Mesenchymal stem cell (in vitro differentiated cells and primary cell): ENCODE results near the gene MYL4.

Source experiments
- DNase-seq: peaks from one replicate; pipeline ENCODE4 v3.0.0-alpha.2; 2013
- H2AFZ ChIP-seq: one replicate; pipeline ENCODE4 v1.6.1; 2013; ENCODE audit warnings: low read depth, mild to moderate bottlenecking, control low read depth, inconsistent platforms, low read length, moderate library complexity
- H2AK5ac ChIP-seq: 2 replicates; pipeline ENCODE4 v1.6.1; 2013; ENCODE audit warnings: low read length, moderate library complexity, mild to moderate bottlenecking, inconsistent platforms; ENCODE audit not compliant: severe bottlenecking
- H2BK120ac ChIP-seq: one replicate; pipeline ENCODE4 v1.6.1; 2013; ENCODE audit warnings: low read depth, mild to moderate bottlenecking, inconsistent platforms, low read length, moderate library complexity
- H2BK12ac ChIP-seq, 2 experiments: one replicate each; pipeline ENCODE4 v1.6.1; 2013; ENCODE audit warnings: inconsistent platforms in 2 of 2, low read length in 2 of 2, mild to moderate bottlenecking in 2 of 2, moderate library complexity in 2 of 2, control low read depth in 1 of 2
- H2BK15ac ChIP-seq: one replicate; pipeline ENCODE4 v1.6.1; 2013; ENCODE audit warnings: mild to moderate bottlenecking, low read depth, inconsistent platforms; ENCODE audit not compliant: poor library complexity, severe bottlenecking
- H2BK5ac ChIP-seq: 2 replicates; pipeline ENCODE4 v1.6.1; 2013; ENCODE audit warnings: low read depth, mild to moderate bottlenecking, low read length, control low read depth, inconsistent platforms; ENCODE audit not compliant: poor library complexity, severe bottlenecking
- H3K14ac ChIP-seq, 2 experiments: one replicate each; pipeline ENCODE4 v1.6.1; 2013; ENCODE audit warnings: inconsistent platforms in 2 of 2, low read length in 2 of 2, control low read depth in 1 of 2, mild to moderate bottlenecking in 1 of 2, moderate library complexity in 1 of 2
- H3K18ac ChIP-seq, 2 experiments: one replicate each; pipeline ENCODE4 v1.6.1; 2013; ENCODE audit warnings: inconsistent platforms in 2 of 2, low read length in 2 of 2, control low read depth in 1 of 2, low read depth in 1 of 2, mild to moderate bottlenecking in 1 of 2
- H3K23ac ChIP-seq, 2 experiments: one replicate each; pipeline ENCODE4 v1.6.1; 2013; ENCODE audit warnings: inconsistent platforms in 2 of 2, low read length in 2 of 2, mild to moderate bottlenecking in 2 of 2, moderate library complexity in 2 of 2, control low read depth in 1 of 2
- H3K27ac ChIP-seq: 2 replicates; pipeline ENCODE4 v1.5.1; 2013; ENCODE audit warnings: mild to moderate bottlenecking, moderate library complexity, low read length, control low read depth, inconsistent platforms; ENCODE audit not compliant: poor library complexity, severe bottlenecking
- H3K27me3 ChIP-seq, 2 experiments: 2 replicates each; pipeline versions ENCODE4 v1.6.1 to v1.7.0; 2013; ENCODE audit warnings: low read length in 2 of 2, mild to moderate bottlenecking in 2 of 2, moderate library complexity in 2 of 2, control low read depth in 1 of 2, inconsistent platforms in 1 of 2; ENCODE audit not compliant: control insufficient read depth in 1 of 2, insufficient read depth in 1 of 2
- H3K36me3 ChIP-seq, 2 experiments: 2 replicates each; pipeline versions ENCODE4 v1.6.1 to v1.7.0; 2013; ENCODE audit warnings: low read length in 2 of 2, control low read depth in 1 of 2, inconsistent platforms in 1 of 2, low read depth in 1 of 2, mild to moderate bottlenecking in 1 of 2; ENCODE audit not compliant: insufficient read depth in 2 of 2, control insufficient read depth in 1 of 2
- H3K4ac ChIP-seq, 2 experiments: one replicate each; pipeline ENCODE4 v1.6.1; 2013; ENCODE audit warnings: inconsistent platforms in 2 of 2, low read length in 2 of 2, mild to moderate bottlenecking in 2 of 2, moderate library complexity in 2 of 2, control low read depth in 1 of 2, low read depth in 1 of 2
- H3K4me1 ChIP-seq: 2 replicates; pipeline ENCODE4 v1.6.1; 2013; ENCODE audit warnings: low read depth, low read length, control low read depth; ENCODE audit not compliant: control insufficient read depth, insufficient read depth
- H3K4me2 ChIP-seq: 2 replicates; pipeline ENCODE4 v1.6.1; 2013; ENCODE audit warnings: low read length, mild to moderate bottlenecking, inconsistent platforms; ENCODE audit not compliant: poor library complexity, severe bottlenecking
- H3K4me3 ChIP-seq, 2 experiments: 2 replicates each; pipeline versions ENCODE4 v1.5.1 to v1.7.0; 2013; ENCODE audit warnings: low read length in 2 of 2, mild to moderate bottlenecking in 2 of 2, control low read depth in 1 of 2, low read depth in 1 of 2; ENCODE audit not compliant: insufficient read depth in 1 of 2
- H3K79me1 ChIP-seq: replicated peaks from 2 replicates; pipeline ENCODE4 v1.6.1; 2013; ENCODE audit warnings: mild to moderate bottlenecking, control low read depth, low read length, inconsistent platforms; ENCODE audit not compliant: poor library complexity, severe bottlenecking
- H3K9ac ChIP-seq: 2 replicates; pipeline ENCODE4 v1.7.0; 2013; ENCODE audit warnings: mild to moderate bottlenecking, low read length, moderate library complexity
- H3K9me3 ChIP-seq: 2 replicates; pipeline ENCODE4 v1.7.0; 2013; ENCODE audit warnings: mild to moderate bottlenecking, low read length; ENCODE audit not compliant: control insufficient read depth
- H4K8ac ChIP-seq: one replicate; pipeline ENCODE4 v1.6.1; 2013; ENCODE audit warnings: inconsistent platforms, mild to moderate bottlenecking, low read length, moderate library complexity
- H4K91ac ChIP-seq: one replicate; pipeline ENCODE4 v1.6.1; 2013; ENCODE audit warnings: mild to moderate bottlenecking, low read length, inconsistent platforms
- WGBS: methylation state at CpG from one replicate; pipeline ENCODE4 v1.1.7; 2013; ENCODE audit warnings: mixed read lengths; 5-methylcytosine and 5-hydroxymethylcytosine counted together

MYL4 gene

GRCh38 chr17:47225911-47226688 lies 17.0 kb downstream of the MYL4 start:
- Histone ChIP-seq H3K79me1 (no peaks in the 10 kb centered on the region), H3K4me1 (peaks cover 9% of the 10 kb centered on the region), H2BK12ac (peak overlapping the region; percentile 25 to 29), H2AFZ (no peak overlapping the region), H3K23ac (no peak overlapping the region), H3K27me3 (no peaks in the 10 kb centered on the region), H4K8ac (no peak overlapping the region), H3K4me3 (peak overlapping the region in 1 of 2 experiments; percentile 28), H3K27ac (peak overlapping the region; percentile 86), H2BK15ac (no peak overlapping the region), H4K91ac (no peak overlapping the region), H2BK5ac (no peak overlapping the region), H3K9me3 (no peaks in the 10 kb centered on the region), H3K9ac (peak overlapping the region; percentile 81), H2AK5ac (peak overlapping the region; percentile 1), H2BK120ac (no peak overlapping the region), H3K36me3 (no peaks in the 10 kb centered on the region), H3K4me2 (no peak overlapping the region), H3K4ac (no peak overlapping the region), H3K18ac (peak overlapping the region in 1 of 2 experiments; percentile 4), H3K14ac (no peak overlapping the region)
- peak; percentile 67 for DNase-seq
- 97% methylated on average over 2 of the region's 2 CpGs for WGBS

GRCh38 chr17:47227862-47228261 lies 18.7 kb downstream of the MYL4 start:
- Histone ChIP-seq H2AFZ (no peak overlapping the region), H4K91ac (no peak overlapping the region), H2BK5ac (no peak overlapping the region), H3K27ac (no peak overlapping the region), H3K79me1 (no peaks in the 10 kb centered on the region), H3K18ac (no peak overlapping the region), H3K14ac (no peak overlapping the region), H3K4me1 (peaks cover 9% of the 10 kb centered on the region), H2BK12ac (peak overlapping the region; percentile 57 to 61), H3K27me3 (no peaks in the 10 kb centered on the region), H2AK5ac (peak overlapping the region; percentile 96), H2BK120ac (no peak overlapping the region), H2BK15ac (no peak overlapping the region), H4K8ac (no peak overlapping the region), H3K4ac (no peak overlapping the region), H3K4me2 (no peak overlapping the region), H3K4me3 (no peak overlapping the region), H3K9ac (peak overlapping the region; percentile 5), H3K9me3 (no peaks in the 10 kb centered on the region), H3K36me3 (no peaks in the 10 kb centered on the region), H3K23ac (no peak overlapping the region)
- WGBS, result 83% methylated on average over 2 of the region's 2 CpGs
- DNase-seq, result no peak

GRCh38 chr17:47229535-47230443 lies 20.6 kb downstream of the MYL4 start:
- Histone ChIP-seq H3K4me2 (no peak overlapping the region), H2BK120ac (peak overlapping the region; percentile 57), H3K4me1 (peaks cover 6% of the 10 kb centered on the region), H2BK5ac (no peak overlapping the region), H3K27me3 (no peaks in the 10 kb centered on the region), H3K4ac (no peak overlapping the region), H3K36me3 (no peaks in the 10 kb centered on the region), H3K9me3 (no peaks in the 10 kb centered on the region), H3K27ac (peak overlapping the region; percentile 49), H3K9ac (peak overlapping the region; percentile 79), H2AK5ac (peak overlapping the region; percentile 80), H4K91ac (peak overlapping the region; percentile 18), H3K18ac (peak overlapping the region in 1 of 2 experiments; percentile 58), H3K4me3 (peak overlapping the region in 1 of 2 experiments; percentile 67), H3K79me1 (no peaks in the 10 kb centered on the region), H3K14ac (no peak overlapping the region), H4K8ac (peak overlapping the region; percentile 45), H2AFZ (no peak overlapping the region), H3K23ac (no peak overlapping the region), H2BK12ac (peak overlapping the region; percentile 6 to 51), H2BK15ac (no peak overlapping the region)
- 15% methylated on average over 21 of the region's 22 CpGs for WGBS
- DNase-seq, result peak; percentile 97

GRCh38 chr17:47230864-47231263 lies 21.7 kb downstream of the MYL4 start:
- Histone ChIP-seq H3K18ac (no peak overlapping the region), H3K23ac (no peak overlapping the region), H3K27me3 (no peaks in the 10 kb centered on the region), H3K9ac (peak overlapping the region; percentile 79), H2AK5ac (peak overlapping the region; percentile 33), H2BK5ac (no peak overlapping the region), H3K36me3 (no peaks in the 10 kb centered on the region), H2BK120ac (no peak overlapping the region), H4K8ac (peak overlapping the region; percentile 19), H3K4me2 (no peak overlapping the region), H4K91ac (no peak overlapping the region), H3K4ac (peak overlapping the region in 1 of 2 experiments; percentile 47), H3K14ac (no peak overlapping the region), H3K9me3 (no peaks in the 10 kb centered on the region), H3K27ac (no peak overlapping the region), H3K4me3 (no peak overlapping the region), H3K79me1 (no peaks in the 10 kb centered on the region), H2BK15ac (no peak overlapping the region), H2BK12ac (peak overlapping the region; percentile 21 to 38), H3K4me1 (peaks cover 6% of the 10 kb centered on the region), H2AFZ (no peak overlapping the region)
- no peak for DNase-seq
- WGBS, result 94% methylated on average over 10 of the region's 10 CpGs
